Breast epithelium (tissue), 3 donors: ENCODE results near the gene THADA.

ENCODE experiments used
- CTCF ChIP-seq, 3 donors: fragments of 450-650 bp; IDR thresholded peaks; one replicate each; pipeline ENCODE4 v1.5.1; 2016 to 2017; ENCODE audit warnings: antibody characterized with exemption in 3 of 3, mild to moderate bottlenecking in 3 of 3, moderate library complexity in 3 of 3
- POLR2AphosphoS5 ChIP-seq, 3 donors: sonication (generic); formaldehyde crosslinking; IDR thresholded peaks; one replicate each; pipeline ENCODE4 v1.6.1; 2017; ENCODE audit warnings: antibody characterized with exemption in 3 of 3

DNA sequence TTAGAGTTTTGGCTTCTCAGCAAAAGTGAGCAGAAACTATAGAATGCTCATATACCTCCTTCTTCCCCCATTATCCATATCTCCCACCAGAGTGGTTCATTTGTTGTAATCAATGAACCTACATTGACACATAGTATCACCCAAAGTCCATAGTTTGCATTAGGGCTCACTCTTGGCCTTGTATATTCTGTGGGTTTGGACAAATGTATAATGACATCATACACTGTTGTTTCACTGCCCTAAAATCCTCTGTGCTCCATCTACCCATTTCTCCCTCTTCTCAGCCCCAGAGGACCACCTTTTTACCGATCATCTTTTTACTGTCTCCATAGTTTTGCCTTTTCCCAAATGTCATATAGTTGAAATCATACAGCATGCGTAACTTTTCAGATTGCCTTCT, 393.5 kb downstream of the THADA start:
- TF ChIP-seq POLR2AphosphoS5 (IDR thresholded peaks at IDR 0.05) (no peak), CTCF (IDR thresholded peaks at IDR 0.05) (no peak)
